Astrocyte (in vitro differentiated cells and primary cell): ENCODE measurements around the gene HLCS. TPM values are rescaled to one million over a fixed set of nuclear protein-coding genes. Genes with fewer than 3 reads are reported as not detected.
A peak's percentile ranks its signal among the peaks of the same experiment; 100 is the strongest.

ENCODE experiments used
- DNase-seq: peaks from one replicate; pipeline ENCODE4 v3.0.0-alpha.2; 2010; ENCODE audit warnings: low read depth
- FAIRE-seq: peaks from 2 replicates; lab custom pipeline; 2011; peaks lifted over from hg19 to GRCh38; lab: Jason Lieb, UNC
- H2AFZ ChIP-seq: 2 replicates; pipeline ENCODE4 v1.6.0; 2012; ENCODE audit warnings: low read depth, low read length, inconsistent platforms
- H3K27ac ChIP-seq: 2 replicates; pipeline ENCODE4 v1.5.1; 2011; ENCODE audit warnings: low read depth, low read length, inconsistent platforms
- H3K27me3 ChIP-seq: 2 replicates; pipeline ENCODE4 v1.6.0; 2011; ENCODE audit warnings: low read length, inconsistent platforms; ENCODE audit not compliant: insufficient read depth
- H3K36me3 ChIP-seq: 2 replicates; pipeline ENCODE4 v1.5.1; 2011; ENCODE audit warnings: low read length, inconsistent platforms; ENCODE audit not compliant: insufficient read depth
- H3K4me1 ChIP-seq: 2 replicates; pipeline ENCODE4 v1.5.1; 2011; ENCODE audit warnings: low read length, inconsistent platforms; ENCODE audit not compliant: insufficient read depth
- H3K4me2 ChIP-seq: 2 replicates; pipeline ENCODE4 v1.6.0; 2012; ENCODE audit warnings: low read length, inconsistent platforms
- H3K4me3 ChIP-seq: 2 replicates; pipeline ENCODE4 v1.5.1; 2011; ENCODE audit warnings: low read depth, mild to moderate bottlenecking, low read length, inconsistent platforms; ENCODE audit not compliant: insufficient read depth
- H3K79me2 ChIP-seq: 2 replicates; pipeline ENCODE4 v1.6.0; 2012; ENCODE audit warnings: mild to moderate bottlenecking, low read length, inconsistent platforms; ENCODE audit not compliant: insufficient read depth
- H3K9ac ChIP-seq: 2 replicates; pipeline ENCODE4 v1.6.0; 2012; ENCODE audit warnings: mild to moderate bottlenecking, low read length, inconsistent platforms
- H3K9me3 ChIP-seq: 2 replicates; pipeline ENCODE4 v1.5.1; 2012; ENCODE audit warnings: low read depth, mild to moderate bottlenecking, low read length, inconsistent platforms; ENCODE audit not compliant: insufficient read depth
- H4K20me1 ChIP-seq: 2 replicates; pipeline ENCODE4 v1.6.0; 2012; ENCODE audit warnings: low read length, inconsistent platforms; ENCODE audit not compliant: insufficient read depth
- H3K27ac Mint-ChIP-seq: one replicate; pipeline ENCODE4 v1.8.0; 2021; ENCODE audit warnings: mild to moderate bottlenecking, mixed read lengths; ENCODE audit not compliant: unreplicated experiment
- H3K27me3 Mint-ChIP-seq: one replicate; pipeline ENCODE4 v1.8.0; 2021; ENCODE audit warnings: low read depth, mixed read lengths; ENCODE audit not compliant: unreplicated experiment
- H3K36me3 Mint-ChIP-seq: one replicate; pipeline ENCODE4 v1.8.0; 2021; ENCODE audit warnings: low read depth, mixed read lengths; ENCODE audit not compliant: unreplicated experiment
- H3K4me1 Mint-ChIP-seq: one replicate; pipeline ENCODE4 v1.8.0; 2021; ENCODE audit warnings: low read depth, mixed read lengths; ENCODE audit not compliant: unreplicated experiment
- H3K4me3 Mint-ChIP-seq: one replicate; pipeline ENCODE4 v1.8.0; 2021; ENCODE audit warnings: mild to moderate bottlenecking, moderate library complexity, mixed read lengths; ENCODE audit not compliant: unreplicated experiment
- H3K9me3 Mint-ChIP-seq: one replicate; pipeline ENCODE4 v1.8.0; 2021; ENCODE audit warnings: mild to moderate bottlenecking, mixed read lengths; ENCODE audit not compliant: unreplicated experiment
- CTCF ChIP-seq: IDR thresholded peaks from 2 replicates; pipeline ENCODE4 v1.5.1; 2011; ENCODE audit warnings: low read depth, mild to moderate bottlenecking, inconsistent platforms, low read length, moderate library complexity; ENCODE audit not compliant: insufficient read depth
- EZH2 ChIP-seq: IDR thresholded peaks from 2 replicates; pipeline ENCODE4 v1.6.1; 2012; ENCODE audit warnings: mild to moderate bottlenecking, low read length, inconsistent platforms; ENCODE audit not compliant: insufficient read depth
- total RNA-seq: library from RNA; stranded (reverse); gene quantifications from 2 replicates; pipeline ENCODE4 v1.2.1, GENCODE V29; 2021

HLCS gene
- total RNA-seq, 1 donor from 2014 or later, result 20.9 TPM

- H3K27me3 Mint-ChIP-seq, result no peaks in the 10 kb centered on the region
- H3K36me3 ChIP-seq, result no peaks in the 10 kb centered on the region
- H3K9me3 ChIP-seq, result peaks cover 5% of the 10 kb centered on the region
- peak overlapping the region; percentile 34 for H3K4me2 ChIP-seq
- no peak overlapping the region for H3K27ac Mint-ChIP-seq
- no peaks in the 10 kb centered on the region for H4K20me1 ChIP-seq
- peaks cover 10% of the 10 kb centered on the region for H3K4me1 ChIP-seq
- peaks cover 14% of the 10 kb centered on the region for H3K9me3 Mint-ChIP-seq
- no peak overlapping the region for H3K4me3 Mint-ChIP-seq
- H3K36me3 Mint-ChIP-seq, result peaks cover 38% of the 10 kb centered on the region
- no peaks in the 10 kb centered on the region for H3K27me3 ChIP-seq
- no peak overlapping the region for H2AFZ ChIP-seq
- TF ChIP-seq EZH2, result no peak
- peak; percentile 9 for TF ChIP-seq CTCF
- peaks cover 4% of the 10 kb centered on the region for H3K79me2 ChIP-seq
- DNase-seq (peak; percentile 95), FAIRE-seq (no peak)
- peak overlapping the region; percentile 66 for H3K27ac ChIP-seq
- no peak overlapping the region for H3K4me3 ChIP-seq
- peaks cover 2% of the 10 kb centered on the region for H3K4me1 Mint-ChIP-seq
- H3K9ac ChIP-seq, result peak overlapping the region; percentile 75
These were observed 85.2 kb downstream of the HLCS start for GRCh38 chr21:36881228-36881627.

GRCh38 chr21:36879827-36880226, 86.6 kb downstream of the HLCS start:
- Mint-ChIP-seq H3K27ac (no peak overlapping the region), H3K4me3 (no peak overlapping the region), H3K36me3 (peaks cover 38% of the 10 kb centered on the region), H3K27me3 (no peaks in the 10 kb centered on the region), H3K4me1 (peaks cover 2% of the 10 kb centered on the region), H3K9me3 (peaks cover 14% of the 10 kb centered on the region)
- no peak for TF ChIP-seq CTCF
- no peak for TF ChIP-seq EZH2
- no peaks in the 10 kb centered on the region for H4K20me1 ChIP-seq
- DNase-seq (no peak), FAIRE-seq (no peak)
- H3K4me1 ChIP-seq, result peaks cover 10% of the 10 kb centered on the region
- peaks cover 5% of the 10 kb centered on the region for H3K9me3 ChIP-seq
- no peak overlapping the region for H3K4me2 ChIP-seq
- H3K27ac ChIP-seq, result no peak overlapping the region
- H3K79me2 ChIP-seq, result peaks cover 4% of the 10 kb centered on the region
- H3K36me3 ChIP-seq, result no peaks in the 10 kb centered on the region
- no peaks in the 10 kb centered on the region for H3K27me3 ChIP-seq
- H2AFZ ChIP-seq, result no peak overlapping the region
- H3K4me3 ChIP-seq, result no peak overlapping the region
- no peak overlapping the region for H3K9ac ChIP-seq

GRCh38 chr21:36877741-36878140, 88.7 kb downstream of the HLCS start:
- Histone ChIP-seq H3K4me2 (no peak overlapping the region), H3K79me2 (peaks cover 4% of the 10 kb centered on the region), H3K4me1 (peaks cover 10% of the 10 kb centered on the region), H3K27ac (no peak overlapping the region), H3K27me3 (no peaks in the 10 kb centered on the region), H3K4me3 (no peak overlapping the region), H3K9me3 (no peaks in the 10 kb centered on the region), H4K20me1 (no peaks in the 10 kb centered on the region), H3K36me3 (no peaks in the 10 kb centered on the region), H2AFZ (no peak overlapping the region), H3K9ac (no peak overlapping the region)
- H3K27me3 Mint-ChIP-seq, result no peaks in the 10 kb centered on the region
- H3K27ac Mint-ChIP-seq, result no peak overlapping the region
- TF ChIP-seq CTCF (no peak), EZH2 (no peak)
- no peak overlapping the region for H3K4me3 Mint-ChIP-seq
- H3K9me3 Mint-ChIP-seq, result peaks cover 14% of the 10 kb centered on the region
- H3K36me3 Mint-ChIP-seq, result peaks cover 23% of the 10 kb centered on the region
- no peak for FAIRE-seq
- H3K4me1 Mint-ChIP-seq, result peaks cover 5% of the 10 kb centered on the region
- no peak for DNase-seq
